CD4-positive, alpha-beta T cell (primary cell): Measurements from ENCODE around the gene MRAP. TPM values are rescaled to one million over a fixed set of nuclear protein-coding genes. Genes with fewer than 3 reads are reported as not detected.

ENCODE experiments used
- ATAC-seq: fragments of 200-7000 bp; cut with Tn5 transposase; one replicate; pipeline ENCODE4 v1.10.0; 2022; ENCODE audit warnings: mild to moderate bottlenecking; ENCODE audit not compliant: poor library complexity
- CTCF ChIA-PET: fragments of 350-600 bp; sonication (Branson Sonifier 250); formaldehyde crosslinking; loops from one replicate; lab custom pipeline; 2021; ENCODE audit warnings: antibody characterized with exemption, inconsistent platforms; lab: Charles Lee
- POLR2A ChIA-PET: fragments of 350-600 bp; sonication (Branson Sonifier 250); formaldehyde crosslinking; loops from one replicate; lab custom pipeline; 2021; ENCODE audit warnings: antibody characterized with exemption, inconsistent platforms; lab: Charles Lee
- DNase-seq, 14 experiments: peaks; one replicate each; pipeline ENCODE4 v3.0.0-alpha.2; 2013 to 2020; ENCODE audit warnings: mixed read lengths in 2 of 14
- H3K27ac ChIP-seq, 2 donors: one replicate each; pipeline versions ENCODE4 v1.5.1 to v1.7.0; 2013; ENCODE audit warnings: low read length in 2 of 2, low read depth in 1 of 2, mild to moderate bottlenecking in 1 of 2
- H3K27me3 ChIP-seq, 2 experiments: 1 replicate in 1 of 2; 2 replicates in 1 of 2; pipeline versions ENCODE4 v1.6.1 to v1.7.0; 2013; ENCODE audit warnings: low read length in 2 of 2, control low read depth in 1 of 2, mild to moderate bottlenecking in 1 of 2, moderate library complexity in 1 of 2; ENCODE audit not compliant: insufficient read depth in 2 of 2, control insufficient read depth in 1 of 2
- H3K36me3 ChIP-seq: one replicate; pipeline ENCODE4 v1.6.1; 2013; ENCODE audit warnings: low read length, control low read depth; ENCODE audit not compliant: insufficient read depth
- H3K4me1 ChIP-seq: one replicate; pipeline ENCODE4 v1.6.1; 2013; ENCODE audit warnings: low read length, control low read depth; ENCODE audit not compliant: insufficient read depth
- H3K4me3 ChIP-seq: one replicate; pipeline ENCODE4 v1.5.1; 2013; ENCODE audit warnings: mild to moderate bottlenecking, low read length, moderate library complexity
- H3K9me3 ChIP-seq, 2 experiments: 1 replicate in 1 of 2; 2 replicates in 1 of 2; pipeline versions ENCODE4 v1.6.1 to v1.7.0; 2013; ENCODE audit warnings: low read length in 2 of 2, mild to moderate bottlenecking in 2 of 2, control low read depth in 1 of 2, moderate library complexity in 1 of 2; ENCODE audit not compliant: control insufficient read depth in 1 of 2, insufficient read depth in 1 of 2
- H3K27ac Mint-ChIP-seq: one replicate; pipeline ENCODE4 v1.8.0; 2020; ENCODE audit warnings: mixed read lengths
- H3K27me3 Mint-ChIP-seq: one replicate; pipeline ENCODE4 v1.8.0; 2021; ENCODE audit warnings: mixed read lengths
- H3K36me3 Mint-ChIP-seq: one replicate; pipeline ENCODE4 v1.8.0; 2021; ENCODE audit warnings: low read depth, mixed read lengths
- H3K4me1 Mint-ChIP-seq: one replicate; pipeline ENCODE4 v1.8.0; 2021; ENCODE audit warnings: low read depth, mixed read lengths
- H3K4me3 Mint-ChIP-seq: one replicate; pipeline ENCODE4 v1.8.0; 2020; ENCODE audit warnings: mild to moderate bottlenecking, mixed read lengths
- H3K9me3 Mint-ChIP-seq: one replicate; pipeline ENCODE4 v1.8.0; 2020; ENCODE audit warnings: mixed read lengths
- CTCF ChIP-seq: fragments of 200-600 bp; IDR thresholded peaks from one replicate; pipeline ENCODE4 v1.8.0; 2022; ENCODE audit warnings: antibody characterized with exemption, mild to moderate bottlenecking
- intact Hi-C, 2 experiments: fragments of 100-400 bp; cut with DNase I in 1 of 2; cut with micrococcal nuclease in 1 of 2; formaldehyde crosslinking; loops; one replicate each; pipeline versions ENCODE4 v1.15.1 to v1.9.0; 2023 to 2025; cut with DNase I, micrococcal nuclease
- total RNA-seq, 174 experiments: library from RNA in 2 of 174; stranded (reverse) in 2 of 174; gene quantifications; one replicate each; pipeline ENCODE4 v1.2.3 and lab custom pipeline; 2021 to 2026

The MRAP gene
- total RNA-seq, 2 experiments from 2014 or later = not detected

GRCh38 chr21:32350981-32351380 is 52.3 kb downstream of the MRAP start:
- Histone ChIP-seq H3K27me3 (no peaks in the 10 kb centered on the region), H3K4me1 (no peaks in the 10 kb centered on the region), H3K36me3 (peaks cover 98% of the 10 kb centered on the region), H3K4me3 (no peak overlapping the region), H3K27ac (no peak overlapping the region), H3K9me3 (peaks cover 0 to 14% of the 10 kb centered on the region in 2 experiments)
- DNase-seq (no peak), ATAC-seq (no peak)
- CTCF ChIA-PET = no interaction called here
- POLR2A ChIA-PET = no interaction called here
- H3K36me3 Mint-ChIP-seq = peaks cover 97% of the 10 kb centered on the region
- H3K9me3 Mint-ChIP-seq = no peaks in the 10 kb centered on the region
- no peaks in the 10 kb centered on the region for H3K4me1 Mint-ChIP-seq
- TF ChIP-seq CTCF = no peak
- no peak overlapping the region for H3K4me3 Mint-ChIP-seq
- H3K27ac Mint-ChIP-seq = no peak overlapping the region
- intact Hi-C loops = no loop called here
- H3K27me3 Mint-ChIP-seq = no peaks in the 10 kb centered on the region

- ATAC-seq (no peak), DNase-seq (no peak)
- intact Hi-C loops = no loop called here
- H3K4me1 Mint-ChIP-seq = no peaks in the 10 kb centered on the region
- no peak for TF ChIP-seq CTCF
- H3K27ac ChIP-seq = no peak overlapping the region
- no peaks in the 10 kb centered on the region for H3K4me1 ChIP-seq
- H3K4me3 Mint-ChIP-seq = no peak overlapping the region
- no peak overlapping the region for H3K27ac Mint-ChIP-seq
- H3K4me3 ChIP-seq = no peak overlapping the region
- H3K36me3 ChIP-seq = peaks cover 98% of the 10 kb centered on the region
- H3K27me3 ChIP-seq = no peaks in the 10 kb centered on the region
- peaks cover 97% of the 10 kb centered on the region for H3K36me3 Mint-ChIP-seq
- no peaks in the 10 kb centered on the region for H3K27me3 Mint-ChIP-seq
- POLR2A ChIA-PET = no interaction called here
- H3K9me3 ChIP-seq = peaks cover 0 to 14% of the 10 kb centered on the region in 2 experiments
- CTCF ChIA-PET = no interaction called here
- no peaks in the 10 kb centered on the region for H3K9me3 Mint-ChIP-seq
These were observed 52.8 kb downstream of the MRAP start for GRCh38 chr21:32351428-32351827.

- Mint-ChIP-seq H3K27me3 (no peaks in the 10 kb centered on the region), H3K9me3 (no peaks in the 10 kb centered on the region), H3K4me3 (no peak overlapping the region), H3K4me1 (no peaks in the 10 kb centered on the region), H3K27ac (no peak overlapping the region), H3K36me3 (peaks cover 98% of the 10 kb centered on the region)
- Histone ChIP-seq H3K9me3 (peaks cover 0 to 4% of the 10 kb centered on the region in 2 experiments), H3K27me3 (no peaks in the 10 kb centered on the region), H3K4me3 (no peak overlapping the region), H3K36me3 (peaks cover 98% of the 10 kb centered on the region), H3K27ac (no peak overlapping the region), H3K4me1 (no peaks in the 10 kb centered on the region)
- ChIA-PET POLR2A (no interaction called here), CTCF (no interaction called here)
- intact Hi-C loops = no loop called here
- no peak for TF ChIP-seq CTCF
- no peak for DNase-seq
- no peak for ATAC-seq
These were observed 53.9 kb downstream of the MRAP start for GRCh38 chr21:32352526-32352925.
